HepG2 (cell line): ENCODE measurements around the gene CCDC121. TPM values are rescaled to one million over a fixed set of nuclear protein-coding genes. Genes with fewer than 3 reads are reported as not detected.

ENCODE experiments used
- SMARCC2 ChIP-seq: fragments of 450-650 bp; IDR thresholded peaks from 2 replicates; pipeline ENCODE4 v1.6.1; 2017; ENCODE audit warnings: antibody characterized with exemption, mild to moderate bottlenecking
- TOE1 ChIP-seq: sonication (generic); formaldehyde crosslinking; IDR thresholded peaks from 2 replicates; pipeline ENCODE4 v1.4.0; 2020; ENCODE audit warnings: mild to moderate bottlenecking, missing genetic modification reagents
- ZBTB38 ChIP-seq: sonication (generic); formaldehyde crosslinking; IDR thresholded peaks from 2 replicates; pipeline ENCODE4 v1.5.1; 2020; ENCODE audit warnings: mild to moderate bottlenecking, missing genetic modification reagents
- ZNF138 ChIP-seq: sonication (generic); formaldehyde crosslinking; IDR thresholded peaks from 2 replicates; pipeline ENCODE4 v1.5.0; 2020; ENCODE audit warnings: mild to moderate bottlenecking, low read depth, missing genetic modification reagents
- ZNF263 ChIP-seq: sonication (generic); formaldehyde crosslinking; IDR thresholded peaks from 2 replicates; pipeline ENCODE4 v1.4.0; 2020; ENCODE audit warnings: missing genetic modification reagents
- polyA plus RNA-seq, 8 experiments: library from polyadenylated mRNA; depleted of rRNA in 3 of 8; stranded (reverse) in 7 of 8; unstranded in 1 of 8; fragments of >200 nt; fragmentation: Illumina TruSeq in 4 of 8; extraction: Trizol in 4 of 8; gene quantifications; 2 replicates each; pipeline versions ENCODE4 v1.2.1 to v1.2.3, GENCODE V29; 2011 to 2016; ENCODE audit warnings: low read depth in 4 of 8, missing spikeins in 1 of 8, mixed read lengths in 1 of 8; ENCODE audit not compliant: insufficient read depth in 1 of 8
- total RNA-seq, 5 experiments: library from RNA; depleted of rRNA; stranded (reverse); fragments of >200 nt; fragmentation: Illumina TruSeq; extraction: Trizol; gene quantifications; 2 replicates each; pipeline ENCODE4 v1.2.3, GENCODE V29; 2016; ENCODE audit warnings: low read depth in 1 of 5
- TF ChIP-seq, protein P1 (sequence below): sonication (generic); formaldehyde crosslinking; IDR thresholded peaks from 2 replicates; pipeline ENCODE4 v1.9.0; 2021; ENCODE audit warnings: missing genetic modification reagents, borderline replicate concordance
- TF ChIP-seq, protein P2 (sequence below): sonication (generic); formaldehyde crosslinking; IDR thresholded peaks from 2 replicates; pipeline ENCODE4 v1.8.0; 2022; ENCODE audit warnings: missing genetic modification reagents, mild to moderate bottlenecking, borderline replicate concordance
- TF ChIP-seq, protein P3 (sequence below): sonication (generic); formaldehyde crosslinking; IDR thresholded peaks from 2 replicates; pipeline ENCODE4 v1.5.0; 2020; ENCODE audit warnings: mild to moderate bottlenecking, missing genetic modification reagents
- TF ChIP-seq, protein P4 (sequence below): IDR thresholded peaks from 2 replicates; pipeline ENCODE4 v1.6.1; 2016

The CCDC121 gene
- total and polyA plus RNA-seq, 2 of the 13 experiments (the other 11 are each of a cell fraction or from before 2014, with no cell fraction given), result 1.9 to 3.0 TPM

DNA sequence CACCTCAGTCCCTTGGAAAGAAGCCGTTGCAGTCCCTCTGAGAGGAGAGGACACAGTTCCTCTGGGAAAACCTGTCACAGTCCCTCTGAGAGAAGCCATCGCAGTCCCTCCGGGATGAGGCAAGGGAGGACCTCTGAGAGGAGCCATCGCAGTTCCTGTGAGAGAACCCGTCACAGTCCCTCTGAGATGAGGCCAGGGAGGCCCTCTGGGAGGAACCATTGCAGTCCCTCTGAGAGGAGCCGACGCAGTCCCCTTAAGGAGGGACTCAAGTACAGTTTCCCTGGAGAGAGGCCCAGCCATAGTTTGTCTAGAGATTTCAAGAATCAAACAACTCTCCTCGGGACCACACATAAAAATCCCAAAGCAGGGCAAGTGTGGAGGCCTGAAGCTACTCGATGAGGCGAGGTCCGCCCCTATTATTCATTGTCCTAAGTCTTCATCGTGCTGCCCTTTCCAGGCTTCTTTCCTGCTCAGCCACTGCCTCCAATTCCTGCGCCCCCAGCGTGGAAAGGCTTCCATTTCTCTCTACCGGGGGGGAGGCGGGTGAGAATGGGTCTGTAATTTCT is 46.6 kb downstream of the CCDC121 start (continued):
- 0 out of 2 replicates have a peak, but pooled peaks have one; percentile 8 for TF ChIP-seq SMARCC2
- TF ChIP-seq, protein P1, sequence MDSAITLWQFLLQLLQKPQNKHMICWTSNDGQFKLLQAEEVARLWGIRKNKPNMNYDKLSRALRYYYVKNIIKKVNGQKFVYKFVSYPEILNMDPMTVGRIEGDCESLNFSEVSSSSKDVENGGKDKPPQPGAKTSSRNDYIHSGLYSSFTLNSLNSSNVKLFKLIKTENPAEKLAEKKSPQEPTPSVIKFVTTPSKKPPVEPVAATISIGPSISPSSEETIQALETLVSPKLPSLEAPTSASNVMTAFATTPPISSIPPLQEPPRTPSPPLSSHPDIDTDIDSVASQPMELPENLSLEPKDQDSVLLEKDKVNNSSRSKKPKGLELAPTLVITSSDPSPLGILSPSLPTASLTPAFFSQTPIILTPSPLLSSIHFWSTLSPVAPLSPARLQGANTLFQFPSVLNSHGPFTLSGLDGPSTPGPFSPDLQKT (CRISPR knock-in tag), result no peak
- TF ChIP-seq, protein P2, sequence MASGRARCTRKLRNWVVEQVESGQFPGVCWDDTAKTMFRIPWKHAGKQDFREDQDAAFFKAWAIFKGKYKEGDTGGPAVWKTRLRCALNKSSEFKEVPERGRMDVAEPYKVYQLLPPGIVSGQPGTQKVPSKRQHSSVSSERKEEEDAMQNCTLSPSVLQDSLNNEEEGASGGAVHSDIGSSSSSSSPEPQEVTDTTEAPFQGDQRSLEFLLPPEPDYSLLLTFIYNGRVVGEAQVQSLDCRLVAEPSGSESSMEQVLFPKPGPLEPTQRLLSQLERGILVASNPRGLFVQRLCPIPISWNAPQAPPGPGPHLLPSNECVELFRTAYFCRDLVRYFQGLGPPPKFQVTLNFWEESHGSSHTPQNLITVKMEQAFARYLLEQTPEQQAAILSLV, result no peak
- TF ChIP-seq, protein P3, sequence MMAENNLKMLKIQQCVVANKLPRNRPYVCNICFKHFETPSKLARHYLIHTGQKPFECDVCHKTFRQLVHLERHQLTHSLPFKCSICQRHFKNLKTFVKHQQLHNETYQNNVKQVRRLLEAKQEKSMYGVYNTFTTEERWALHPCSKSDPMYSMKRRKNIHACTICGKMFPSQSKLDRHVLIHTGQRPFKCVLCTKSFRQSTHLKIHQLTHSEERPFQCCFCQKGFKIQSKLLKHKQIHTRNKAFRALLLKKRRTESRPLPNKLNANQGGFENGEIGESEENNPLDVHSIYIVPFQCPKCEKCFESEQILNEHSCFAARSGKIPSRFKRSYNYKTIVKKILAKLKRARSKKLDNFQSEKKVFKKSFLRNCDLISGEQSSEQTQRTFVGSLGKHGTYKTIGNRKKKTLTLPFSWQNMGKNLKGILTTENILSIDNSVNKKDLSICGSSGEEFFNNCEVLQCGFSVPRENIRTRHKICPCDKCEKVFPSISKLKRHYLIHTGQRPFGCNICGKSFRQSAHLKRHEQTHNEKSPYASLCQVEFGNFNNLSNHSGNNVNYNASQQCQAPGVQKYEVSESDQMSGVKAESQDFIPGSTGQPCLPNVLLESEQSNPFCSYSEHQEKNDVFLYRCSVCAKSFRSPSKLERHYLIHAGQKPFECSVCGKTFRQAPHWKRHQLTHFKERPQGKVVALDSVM (CRISPR knock-in tag), result no peak
- TF ChIP-seq ZBTB38 (CRISPR knock-in tag), result peak; percentile 39; the same call in 1 of the 2 replicates
- peak; percentile 78; the same call in 1 of the 2 replicates for TF ChIP-seq ZNF138 (CRISPR knock-in tag)
- no peak; the same call in 1 of the 2 replicates for TF ChIP-seq ZNF263
- TF ChIP-seq, protein P4, sequence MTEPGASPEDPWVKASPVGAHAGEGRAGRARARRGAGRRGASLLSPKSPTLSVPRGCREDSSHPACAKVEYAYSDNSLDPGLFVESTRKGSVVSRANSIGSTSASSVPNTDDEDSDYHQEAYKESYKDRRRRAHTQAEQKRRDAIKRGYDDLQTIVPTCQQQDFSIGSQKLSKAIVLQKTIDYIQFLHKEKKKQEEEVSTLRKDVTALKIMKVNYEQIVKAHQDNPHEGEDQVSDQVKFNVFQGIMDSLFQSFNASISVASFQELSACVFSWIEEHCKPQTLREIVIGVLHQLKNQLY (CRISPR knock-in tag), result no peak
- TF ChIP-seq TOE1, result no peak
